ENCODE measurements around the gene ZNF722.
"Not testable (repeated sequence)": the region's sequence is repeated elsewhere in the genome, so short reads cannot be mapped to it uniquely, and the experiment has no call there.

ZNF722 gene

GRCh38 chr7:63998549-63998948 is at the start of gene ZNF722:
TSS of gene ZNF722 (plus strand) at chr7:63998849. CDS start at chr7:63998962, 113 bp downstream.
- no peak within 1 kb of the TSS for H2AFZ ChIP-seq
- H3K79me2 ChIP-seq = no peaks in the 10 kb centered on the region
- H3K36me3 ChIP-seq (ENCODE audit: control insufficient read depth, insufficient read depth, low read length) = no peaks in the 10 kb centered on the region
- H3K4me3 ChIP-seq (ENCODE audit: low read depth, low read length) = no peak within 1 kb of the TSS
- H3K27me3 ChIP-seq (ENCODE audit: control insufficient read depth, insufficient read depth, low read length) = no peaks in the 10 kb centered on the region
- H3K9me3 ChIP-seq (ENCODE audit: control insufficient read depth, low read length) = no peaks in the 10 kb centered on the region
- TF ChIP-seq, protein P1, sequence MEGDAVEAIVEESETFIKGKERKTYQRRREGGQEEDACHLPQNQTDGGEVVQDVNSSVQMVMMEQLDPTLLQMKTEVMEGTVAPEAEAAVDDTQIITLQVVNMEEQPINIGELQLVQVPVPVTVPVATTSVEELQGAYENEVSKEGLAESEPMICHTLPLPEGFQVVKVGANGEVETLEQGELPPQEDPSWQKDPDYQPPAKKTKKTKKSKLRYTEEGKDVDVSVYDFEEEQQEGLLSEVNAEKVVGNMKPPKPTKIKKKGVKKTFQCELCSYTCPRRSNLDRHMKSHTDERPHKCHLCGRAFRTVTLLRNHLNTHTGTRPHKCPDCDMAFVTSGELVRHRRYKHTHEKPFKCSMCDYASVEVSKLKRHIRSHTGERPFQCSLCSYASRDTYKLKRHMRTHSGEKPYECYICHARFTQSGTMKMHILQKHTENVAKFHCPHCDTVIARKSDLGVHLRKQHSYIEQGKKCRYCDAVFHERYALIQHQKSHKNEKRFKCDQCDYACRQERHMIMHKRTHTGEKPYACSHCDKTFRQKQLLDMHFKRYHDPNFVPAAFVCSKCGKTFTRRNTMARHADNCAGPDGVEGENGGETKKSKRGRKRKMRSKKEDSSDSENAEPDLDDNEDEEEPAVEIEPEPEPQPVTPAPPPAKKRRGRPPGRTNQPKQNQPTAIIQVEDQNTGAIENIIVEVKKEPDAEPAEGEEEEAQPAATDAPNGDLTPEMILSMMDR (IDR thresholded peaks at IDR 0.05) = no peak
- no peak within 1 kb of the TSS for H3K4me2 ChIP-seq (ENCODE audit: low read length)
- H3K4me1 ChIP-seq = no peaks in the 10 kb centered on the region
- no peak within 1 kb of the TSS for H3K9ac ChIP-seq
- H3K27ac ChIP-seq = no peak within 1 kb of the TSS

GRCh38 chr7:63953181-63953580 is 45.5 kb upstream of the ZNF722 start:
- Histone ChIP-seq H2AFZ (no peak overlapping the region), H3K4me3 (ENCODE audit: low read depth, low read length) (no peak overlapping the region), H3K79me2 (no peaks in the 10 kb centered on the region), H3K27ac (no peak overlapping the region), H3K4me2 (ENCODE audit: low read length) (no peak overlapping the region), H3K4me1 (no peaks in the 10 kb centered on the region), H3K9ac (no peak overlapping the region), H3K36me3 (ENCODE audit: control insufficient read depth, insufficient read depth, low read length) (no peaks in the 10 kb centered on the region), H3K27me3 (ENCODE audit: control insufficient read depth, insufficient read depth, low read length) (no peaks in the 10 kb centered on the region), H3K9me3 (ENCODE audit: control insufficient read depth, low read length) (peaks cover 4% of the 10 kb centered on the region)
- TF ChIP-seq, protein P1 (IDR thresholded peaks at IDR 0.05) = no peak

DNA sequence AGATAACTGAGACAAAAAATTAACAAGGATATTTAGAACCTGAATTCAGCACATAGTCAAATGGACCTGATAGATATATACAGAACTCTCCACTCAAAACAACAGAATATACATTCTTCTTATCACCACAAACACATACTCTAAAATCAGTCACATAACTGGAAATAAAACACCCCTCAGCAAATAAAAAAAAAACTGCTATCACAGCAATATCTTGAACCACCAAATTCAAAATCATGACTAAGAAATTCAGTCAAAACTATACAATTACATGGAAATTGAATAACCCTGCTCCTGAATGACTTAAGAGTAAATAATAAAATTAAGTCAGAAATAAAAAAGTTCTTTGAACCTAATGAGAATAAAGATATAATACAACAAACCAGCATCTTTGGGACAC is 30.0 kb upstream of the ZNF722 start:
- no peak overlapping the region for H3K4me2 ChIP-seq (ENCODE audit: low read length)
- no peak overlapping the region for H3K27ac ChIP-seq
- TF ChIP-seq, protein P1 (IDR thresholded peaks at IDR 0.05) = no peak
- no peaks in the 10 kb centered on the region for H3K4me1 ChIP-seq
- no peaks in the 10 kb centered on the region for H3K27me3 ChIP-seq (ENCODE audit: control insufficient read depth, insufficient read depth, low read length)
- H3K9me3 ChIP-seq (ENCODE audit: control insufficient read depth, low read length) = no peaks in the 10 kb centered on the region
- no peak overlapping the region for H2AFZ ChIP-seq
- no peaks in the 10 kb centered on the region for H3K79me2 ChIP-seq
- H3K4me3 ChIP-seq (ENCODE audit: low read depth, low read length) = no peak overlapping the region
- no peak overlapping the region for H3K9ac ChIP-seq
- H3K36me3 ChIP-seq (ENCODE audit: control insufficient read depth, insufficient read depth, low read length) = no peaks in the 10 kb centered on the region

DNA sequence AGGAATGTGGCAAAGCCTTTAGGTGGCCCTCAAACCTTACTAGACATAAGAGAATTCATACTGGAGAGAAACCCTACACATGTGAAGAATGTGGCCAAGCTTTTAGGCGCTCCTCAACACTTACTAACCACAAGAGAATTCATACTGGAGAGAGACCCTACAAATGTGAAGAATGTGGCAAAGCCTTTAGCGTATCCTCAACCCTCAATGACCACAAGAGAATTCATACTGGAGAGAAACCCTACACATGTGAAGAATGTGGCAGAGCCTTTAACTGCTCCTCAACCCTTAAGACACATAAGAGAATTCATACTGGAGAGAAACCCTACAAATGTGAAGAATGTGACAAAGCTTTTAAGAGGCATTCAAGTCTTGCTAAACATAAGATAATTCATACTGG is 16.8 kb downstream of the ZNF722 start:
- H3K4me2 ChIP-seq (ENCODE audit: low read length); H3K27ac ChIP-seq; H3K79me2 ChIP-seq; H2AFZ ChIP-seq; H3K27me3 ChIP-seq (ENCODE audit: control insufficient read depth, insufficient read depth, low read length); H3K9me3 ChIP-seq (ENCODE audit: control insufficient read depth, low read length); H3K36me3 ChIP-seq (ENCODE audit: control insufficient read depth, insufficient read depth, low read length); H3K4me3 ChIP-seq (ENCODE audit: low read depth, low read length); H3K9ac ChIP-seq; H3K4me1 ChIP-seq: not testable (repeated sequence)

DNA sequence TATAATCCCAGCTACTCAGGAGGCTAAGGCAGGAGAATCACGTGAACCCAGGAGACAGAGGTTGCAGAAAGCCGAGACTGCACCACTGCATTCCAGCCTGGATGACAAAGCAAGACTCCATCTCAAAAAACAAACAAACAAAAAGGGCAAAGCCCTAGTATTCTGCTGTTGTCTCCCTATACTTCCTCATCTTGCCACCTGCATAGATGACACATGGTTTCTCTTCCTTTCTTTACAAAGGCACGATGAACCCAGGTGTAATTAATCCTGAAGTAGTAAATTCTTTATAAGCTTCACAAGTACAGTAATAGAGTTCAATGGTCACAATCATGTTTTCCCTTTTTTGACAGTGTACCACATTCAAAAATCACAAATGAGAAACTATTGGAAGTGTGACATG is 36.7 kb downstream of the ZNF722 start:
- no peaks in the 10 kb centered on the region for H3K4me1 ChIP-seq
- no peak overlapping the region for H3K4me3 ChIP-seq (ENCODE audit: low read depth, low read length)
- H2AFZ ChIP-seq = no peak overlapping the region
- no peaks in the 10 kb centered on the region for H3K27me3 ChIP-seq (ENCODE audit: control insufficient read depth, insufficient read depth, low read length)
- no peaks in the 10 kb centered on the region for H3K79me2 ChIP-seq
- H3K4me2 ChIP-seq (ENCODE audit: low read length) = no peak overlapping the region
- TF ChIP-seq, protein P1 (IDR thresholded peaks at IDR 0.05) = no peak
- H3K27ac ChIP-seq = no peak overlapping the region
- H3K36me3 ChIP-seq (ENCODE audit: control insufficient read depth, insufficient read depth, low read length) = peaks cover 3% of the 10 kb centered on the region
- H3K9ac ChIP-seq = no peak overlapping the region
- no peaks in the 10 kb centered on the region for H3K9me3 ChIP-seq (ENCODE audit: control insufficient read depth, low read length)
